Body of pancreas (tissue), 4 donors: ENCODE results near the gene NF1. TPM values are rescaled to one million over a fixed set of nuclear protein-coding genes. Genes with fewer than 3 reads are reported as not detected.

Experiments
- ATAC-seq: fragments of 150-250 bp; one replicate; pipeline ENCODE4 v1.9.1; 2016
- DNase-seq, 4 donors: peaks; one replicate each; pipeline ENCODE4 v3.0.0-alpha.2; 2019
- H3K27ac ChIP-seq, 4 donors: fragments of 200-600 bp; sonication (generic); 1 replicate in 3 of 4; 2 replicates in 1 of 4; pipeline versions ENCODE4 v1.5.1 to v1.6.1; 2016 to 2019; ENCODE audit warnings: mild to moderate bottlenecking in 1 of 4, mixed read lengths in 1 of 4, moderate library complexity in 1 of 4
- H3K27me3 ChIP-seq, 2 donors: fragments of 200-600 bp; sonication (generic); one replicate each; pipeline ENCODE4 v1.6.0; 2016; ENCODE audit warnings: mild to moderate bottlenecking in 1 of 2
- H3K36me3 ChIP-seq, 2 donors: fragments of 200-600 bp; sonication (generic); replicated peaks in 1 of 2; 2 replicates each; pipeline ENCODE4 v1.5.1; 2016; ENCODE audit warnings: low read depth in 2 of 2; ENCODE audit not compliant: insufficient read depth in 1 of 2
- H3K4me1 ChIP-seq: fragments of 200-600 bp; sonication (generic); one replicate; pipeline ENCODE4 v1.6.0; 2016
- H3K4me3 ChIP-seq, 2 donors: fragments of 200-600 bp; sonication (generic); 1 replicate in 1 of 2; 2 replicates in 1 of 2; pipeline ENCODE4 v1.5.1; 2016 to 2019
- H3K9me3 ChIP-seq, 3 donors: fragments of 200-600 bp; sonication (generic); 1 replicate in 2 of 3; 2 replicates in 1 of 3; pipeline ENCODE4 v1.5.1; 2016
- CTCF ChIP-seq, 7 experiments: fragments of 450-650 bp in 4 of 7; fragments of 200-600 bp in 3 of 7; sonication (generic) in 3 of 7; IDR thresholded peaks; one replicate each; pipeline ENCODE4 v1.5.1; 2016 to 2019; ENCODE audit warnings: antibody characterized with exemption in 7 of 7
- POLR2A ChIP-seq, 3 donors: fragments of 450-650 bp; IDR thresholded peaks; one replicate each; pipeline ENCODE4 v1.6.1; 2016; ENCODE audit warnings: antibody characterized with exemption in 3 of 3, mild to moderate bottlenecking in 2 of 3
- WGBS, 2 donors: methylation state at CpG; one replicate each; pipeline ENCODE4 v1.1.5; 2017; 5-methylcytosine and 5-hydroxymethylcytosine counted together
- intact Hi-C: fragments of 100-400 bp; cut with DNase I; formaldehyde crosslinking; loops from one replicate; pipeline ENCODE4 v1.15.1; 2023
- total RNA-seq, 2 donors: library from RNA; depleted of rRNA; stranded (reverse); fragments of >200 nt; gene quantifications; one replicate each; pipeline ENCODE4 v1.1.0, GENCODE V29; 2016

NF1 gene
- total RNA-seq, 2 donors from 2014 or later: 54.7 to 57.1 TPM

- no peaks in the 10 kb centered on the region for H3K4me1 ChIP-seq
- H3K36me3 ChIP-seq: no peaks in the 10 kb centered on the region
- H3K4me3 ChIP-seq: no peak overlapping the region
- ATAC-seq (no peak), DNase-seq (no peak)
- no peak for TF ChIP-seq POLR2A (IDR thresholded peaks at IDR 0.05)
- no peak for TF ChIP-seq CTCF (IDR thresholded peaks at IDR 0.05)
- H3K9me3 ChIP-seq: no peaks in the 10 kb centered on the region
- WGBS, 2 donors: 68 to 69% methylated on average over 3 of the region's 3 CpGs
- H3K27ac ChIP-seq: no peak overlapping the region
- H3K27me3 ChIP-seq: no peaks in the 10 kb centered on the region
- intact Hi-C loops: no loop called here
Observed at GRCh38 chr17:31289790-31290189, 195.0 kb downstream of the NF1 start.

- intact Hi-C loops: no loop called here
- no peak for DNase-seq
Observed at GRCh38 chr17:31291820-31292219, 197.0 kb downstream of the NF1 start.

GRCh38 chr17:31293581-31293980 lies 198.8 kb downstream of the NF1 start:
- Histone ChIP-seq H3K27me3 (no peaks in the 10 kb centered on the region), H3K27ac (no peak overlapping the region), H3K9me3 (no peaks in the 10 kb centered on the region), H3K36me3 (no peaks in the 10 kb centered on the region), H3K4me3 (no peak overlapping the region), H3K4me1 (no peaks in the 10 kb centered on the region)
- ATAC-seq (no peak), DNase-seq (no peak)
- intact Hi-C loops: no loop called here
- TF ChIP-seq POLR2A (IDR thresholded peaks at IDR 0.05) (no peak), CTCF (IDR thresholded peaks at IDR 0.05) (no peak)
- WGBS, 2 donors: 88 to 96% methylated on average over 2 of the region's 2 CpGs

More at GRCh38 chr17:31291820-31292219, 197.0 kb downstream of the NF1 start:
- no peak overlapping the region for H3K4me3 ChIP-seq
- TF ChIP-seq CTCF (IDR thresholded peaks at IDR 0.05): no peak
- no peak for TF ChIP-seq POLR2A (IDR thresholded peaks at IDR 0.05)
- no peak for ATAC-seq
- no peak overlapping the region for H3K27ac ChIP-seq
- H3K9me3 ChIP-seq: no peaks in the 10 kb centered on the region
- H3K27me3 ChIP-seq: no peaks in the 10 kb centered on the region
- no peaks in the 10 kb centered on the region for H3K36me3 ChIP-seq
- no peaks in the 10 kb centered on the region for H3K4me1 ChIP-seq

- TF ChIP-seq POLR2A (IDR thresholded peaks at IDR 0.05) (no peak), CTCF (IDR thresholded peaks at IDR 0.05) (no peak)
- Histone ChIP-seq H3K9me3 (no peaks in the 10 kb centered on the region), H3K4me1 (no peaks in the 10 kb centered on the region), H3K27ac (no peak overlapping the region), H3K36me3 (no peaks in the 10 kb centered on the region), H3K4me3 (no peak overlapping the region), H3K27me3 (no peaks in the 10 kb centered on the region)
- ATAC-seq: no peak
- DNase-seq: no peak
- intact Hi-C loops: no loop called here
- WGBS, 2 donors: 89 to 92% methylated on average over 3 of the region's 3 CpGs
Observed at GRCh38 chr17:31294231-31294630, 199.5 kb downstream of the NF1 start.

GRCh38 chr17:31294820-31295488 lies 200.2 kb downstream of the NF1 start:
- no peak for ATAC-seq
- DNase-seq: no peak
- H3K36me3 ChIP-seq: no peaks in the 10 kb centered on the region
- H3K9me3 ChIP-seq: no peaks in the 10 kb centered on the region
- H3K4me1 ChIP-seq: no peaks in the 10 kb centered on the region
- whole genome bisulfite sequencing, 2 donors: 78% methylated on average over 3 of the region's 3 CpGs
- no peak overlapping the region for H3K27ac ChIP-seq
- no peak overlapping the region for H3K4me3 ChIP-seq
- intact Hi-C loops: no loop called here
- TF ChIP-seq CTCF (IDR thresholded peaks at IDR 0.05) (no peak), POLR2A (IDR thresholded peaks at IDR 0.05) (no peak)
- H3K27me3 ChIP-seq: no peaks in the 10 kb centered on the region
